C4-2B (cell line): ENCODE measurements around the gene LRFN2.

Experiments
- H3K27ac ChIP-seq: fragments of 450-650 bp; 2 replicates; pipeline ENCODE4 v1.5.1; 2017
- CTCF ChIP-seq: fragments of 450-650 bp; conservative IDR thresholded peaks from 2 replicates; pipeline ENCODE4 v1.5.1; 2017; ENCODE audit warnings: mild to moderate bottlenecking
- ZFX ChIP-seq: fragments of 450-650 bp; IDR thresholded peaks from 2 replicates; pipeline ENCODE4 v1.6.1; 2017

Gene LRFN2

GRCh38 chr6:40395066-40395697 lies 192.0 kb downstream of the LRFN2 start:
- no peak for TF ChIP-seq CTCF
- TF ChIP-seq ZFX, result no peak
- peak overlapping the region; percentile 98 for H3K27ac ChIP-seq

GRCh38 chr6:40394381-40394780 lies 192.8 kb downstream of the LRFN2 start:
- no peak overlapping the region for H3K27ac ChIP-seq
- no peak for TF ChIP-seq CTCF

GRCh38 chr6:40393641-40394040 lies 193.5 kb downstream of the LRFN2 start:
- no peak for TF ChIP-seq CTCF
- TF ChIP-seq ZFX, result no peak
- H3K27ac ChIP-seq, result no peak overlapping the region

- no peak overlapping the region for H3K27ac ChIP-seq
- TF ChIP-seq CTCF (no peak), ZFX (no peak)
Measured at GRCh38 chr6:40392589-40392988, 194.6 kb downstream of the LRFN2 start.

GRCh38 chr6:40391851-40392517 lies 195.2 kb downstream of the LRFN2 start:
- H3K27ac ChIP-seq, result no peak overlapping the region
- TF ChIP-seq ZFX, result no peak
- no peak for TF ChIP-seq CTCF

- no peak overlapping the region for H3K27ac ChIP-seq
- TF ChIP-seq ZFX (no peak), CTCF (no peak)
Measured at GRCh38 chr6:40391086-40391485, 196.1 kb downstream of the LRFN2 start.

GRCh38 chr6:40390144-40390800 lies 196.9 kb downstream of the LRFN2 start:
- H3K27ac ChIP-seq, result no peak overlapping the region
- TF ChIP-seq CTCF, result no peak
- no peak for TF ChIP-seq ZFX
